Measurements from ENCODE around the gene WEE1. TPM values are rescaled to one million over a fixed set of nuclear protein-coding genes. Genes with fewer than 3 reads are reported as not detected.

WEE1 gene
- total RNA-seq, 1 donor from 2014 or later, result 19.9 TPM

- DNase-seq (ENCODE audit: low read depth in 2 of 2), result no peak
These were observed 6.9 kb upstream of the WEE1 start for GRCh38 chr11:9566561-9567063.

- DNase-seq (ENCODE audit: low read depth in 2 of 2), result no peak
These were observed 6.1 kb upstream of the WEE1 start for GRCh38 chr11:9567401-9567800.

DNA sequence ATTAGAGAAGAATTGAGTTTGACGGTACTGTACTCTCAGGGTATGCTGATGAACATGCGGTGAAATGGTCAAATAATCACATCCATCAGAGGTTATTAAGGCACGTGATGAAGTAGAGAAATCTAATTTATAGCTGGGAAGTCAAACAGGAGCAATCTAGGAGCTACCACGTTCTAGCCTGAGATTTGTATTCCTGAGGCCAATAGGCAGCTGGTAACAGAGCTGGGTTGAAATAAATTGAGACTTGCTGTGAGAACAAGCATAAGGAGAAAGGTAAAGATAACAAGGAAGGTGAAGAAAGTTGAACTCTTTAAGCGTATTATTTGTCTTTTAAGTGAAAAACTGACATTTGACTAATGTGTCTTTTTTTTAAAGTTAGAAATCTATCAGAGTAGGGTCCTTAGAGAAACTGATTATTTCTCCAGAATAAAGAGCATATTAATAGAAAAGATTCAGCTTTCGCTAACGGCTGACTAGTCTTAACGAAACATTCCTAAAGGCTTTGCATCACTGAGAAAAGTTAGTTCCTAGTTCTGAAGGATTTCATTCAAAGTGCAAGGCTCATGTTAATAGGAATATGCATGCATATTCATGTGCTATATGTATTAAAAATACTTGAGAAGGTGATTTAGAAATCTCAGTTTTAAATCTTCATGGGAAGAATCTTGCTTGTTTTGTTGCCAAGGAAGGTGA, 5.2 kb upstream of the WEE1 start:
- no peak for DNase-seq (ENCODE audit: low read depth in 2 of 2)

- peak; percentile 74 to 88 for DNase-seq (ENCODE audit: low read depth in 2 of 2)
These were observed 4.4 kb upstream of the WEE1 start for GRCh38 chr11:9568854-9569587.

DNA sequence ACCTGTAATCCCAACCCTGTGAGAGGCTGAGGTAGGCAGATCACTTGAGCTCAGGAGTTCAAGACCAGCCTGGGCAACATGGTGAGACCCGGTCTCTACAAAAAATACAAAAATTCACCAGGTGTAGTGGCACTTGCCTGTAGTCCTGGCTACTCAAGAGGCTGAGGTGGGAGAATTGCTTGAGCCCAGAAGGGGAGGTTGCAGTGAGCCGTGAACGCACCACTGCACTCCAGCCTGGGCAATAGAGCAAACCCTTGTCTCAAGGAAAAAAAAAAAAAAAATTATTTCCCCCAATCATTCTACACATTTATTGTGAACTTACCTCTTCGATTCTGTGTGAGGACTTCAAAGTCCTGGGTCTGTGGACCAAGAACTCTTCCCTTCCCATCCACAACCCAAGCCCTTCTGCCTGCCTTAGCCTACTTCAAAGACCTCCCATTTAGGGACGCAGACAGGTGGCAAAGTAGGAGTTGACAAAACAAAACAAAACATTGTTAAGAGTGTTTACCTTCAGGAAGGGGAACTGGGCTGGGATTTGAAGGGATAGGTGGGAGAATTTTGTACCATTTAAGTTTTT, 3.8 kb upstream of the WEE1 start:
- DNase-seq (ENCODE audit: low read depth in 2 of 2), result no peak

- DNase-seq (ENCODE audit: low read depth in 2 of 2), result no peak
These were observed 3.0 kb upstream of the WEE1 start for GRCh38 chr11:9570313-9571025.

GRCh38 chr11:9571071-9571762, 2.3 kb upstream of the WEE1 start:
- DNase-seq (ENCODE audit: low read depth in 2 of 2), result no peak

DNA sequence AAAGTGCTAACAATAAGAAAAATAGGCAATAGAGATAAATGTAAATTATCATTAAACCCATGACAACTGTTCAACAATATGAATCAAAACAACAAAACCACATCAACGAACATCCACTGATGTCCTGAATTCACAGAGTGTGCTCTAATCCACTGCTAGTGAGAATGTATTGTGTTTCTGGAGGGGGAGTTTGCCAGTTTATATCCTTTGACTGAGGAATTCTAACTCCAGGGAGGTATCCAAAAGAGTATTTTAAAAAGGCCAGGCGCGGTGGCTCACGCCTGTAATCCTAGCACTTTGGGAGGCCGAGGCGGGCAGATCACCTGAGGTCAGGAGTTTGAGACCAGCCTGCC, 1.7 kb upstream of the WEE1 start:
- no peak for DNase-seq (ENCODE audit: low read depth in 2 of 2)

GRCh38 chr11:9573775-9574621, 528 bp downstream of the WEE1 start:
- peak in 1 of 2 donors; percentile 28 for DNase-seq (ENCODE audit: low read depth in 2 of 2)

DNA sequence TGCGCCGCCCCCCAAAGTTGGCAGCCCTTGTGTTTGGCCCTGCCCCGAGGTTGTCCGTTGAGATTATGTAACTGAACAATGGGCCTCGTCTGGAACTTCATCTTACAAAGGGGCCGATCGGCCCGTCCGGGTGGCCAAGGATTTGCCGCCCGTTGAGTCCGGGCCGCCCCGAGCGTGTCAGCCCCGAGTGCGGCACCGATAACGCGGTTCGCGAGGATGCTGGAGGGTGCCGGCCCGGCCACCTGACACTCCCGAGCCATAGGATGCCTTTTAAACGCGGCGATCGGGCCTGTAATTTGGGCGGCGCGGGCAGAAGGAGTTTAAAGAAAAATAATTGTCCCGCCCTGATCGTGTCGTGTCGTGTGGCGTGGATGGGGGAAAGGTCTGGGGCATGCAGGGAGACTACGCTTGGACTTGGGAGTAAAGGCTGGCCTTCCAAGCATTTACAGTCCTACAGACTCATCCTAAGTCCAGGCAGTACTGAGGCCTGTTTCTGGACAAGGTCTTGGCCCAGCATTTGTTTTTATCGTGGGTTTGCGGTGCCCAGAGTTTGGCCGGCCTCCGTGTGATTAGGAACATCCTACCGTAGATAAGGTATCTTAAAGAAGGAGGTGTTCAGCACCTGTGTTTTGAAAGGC, 1.3 kb downstream of the WEE1 start:
- DNase-seq (ENCODE audit: low read depth in 2 of 2), result peak in 1 of 2 donors; percentile 60

DNA sequence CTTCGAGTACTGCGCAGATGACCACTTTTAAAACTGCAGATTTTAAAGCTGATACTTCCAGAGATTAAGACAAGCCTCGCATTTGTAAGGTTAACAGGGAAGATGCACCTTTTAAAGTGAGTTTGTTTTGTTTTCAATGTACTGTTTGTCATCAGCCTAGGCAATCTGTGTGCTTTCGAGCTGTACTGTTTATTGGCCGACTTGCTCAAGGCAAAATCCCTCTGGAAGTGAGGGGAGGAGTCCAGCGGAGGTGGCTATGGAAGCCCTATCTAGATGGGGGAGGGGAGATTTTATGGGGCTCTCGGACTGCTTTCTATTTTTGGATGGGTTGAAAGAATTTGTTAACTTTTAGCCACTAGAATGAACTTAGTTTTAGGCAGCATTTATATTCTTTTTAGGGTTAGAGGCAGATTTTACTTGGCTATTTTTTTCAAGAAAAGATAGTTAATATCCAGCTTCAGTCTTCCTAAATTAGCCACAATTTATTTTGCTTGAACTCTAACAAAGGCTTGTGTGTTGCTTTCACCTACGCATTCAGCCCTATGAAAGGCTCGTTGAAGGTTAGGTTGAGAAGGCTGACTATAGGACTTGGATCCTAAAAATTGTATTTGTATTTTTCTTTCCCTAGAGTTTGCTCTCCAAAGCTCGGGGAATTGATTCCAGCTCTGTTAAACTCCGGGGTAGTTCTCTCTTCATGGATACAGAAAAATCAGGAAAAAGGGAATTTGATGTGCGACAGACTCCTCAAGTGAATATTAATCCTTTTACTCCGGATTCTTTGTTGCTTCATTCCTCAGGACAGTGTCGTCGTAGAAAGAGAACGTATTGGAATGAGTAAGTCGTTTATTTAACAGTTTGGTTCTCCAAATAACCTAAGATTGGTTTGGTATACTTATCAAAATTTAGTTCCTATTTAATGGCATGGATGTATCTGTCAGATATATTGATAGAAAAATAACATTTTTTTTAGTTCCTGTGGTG, 2.1 kb downstream of the WEE1 start:
- DNase-seq (ENCODE audit: low read depth in 2 of 2), result peak; percentile 72 to 90

DNA sequence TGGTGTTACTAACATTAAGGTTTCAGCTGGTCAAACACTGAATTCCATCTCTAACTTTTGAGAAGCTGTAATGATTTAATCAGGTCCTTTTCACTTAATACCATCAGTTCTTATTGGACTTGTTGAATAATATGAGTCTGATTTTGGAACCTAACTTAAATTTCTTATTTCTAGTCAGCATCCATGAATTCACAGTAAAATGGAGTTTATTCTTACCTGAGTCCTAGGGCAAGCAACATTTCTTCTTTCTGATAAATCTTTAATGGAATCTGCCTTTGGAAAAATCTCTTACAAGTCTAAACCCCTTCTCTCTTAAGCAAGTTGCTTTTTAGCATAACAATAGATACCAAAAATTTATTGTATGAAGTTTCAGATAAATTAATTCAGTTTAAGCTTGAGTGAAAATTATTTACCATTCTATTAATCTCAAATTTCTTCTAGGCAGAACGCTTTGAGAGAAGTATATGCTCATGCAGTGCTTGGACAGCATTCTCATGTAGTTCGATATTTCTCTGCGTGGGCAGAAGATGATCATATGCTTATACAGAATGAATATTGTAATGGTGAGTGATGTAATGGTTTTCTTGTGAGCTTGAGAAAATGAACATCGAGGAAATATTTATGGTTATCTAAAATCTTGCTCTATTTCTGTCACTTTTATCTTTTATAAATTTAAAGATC, 3.4 kb downstream of the WEE1 start:
- DNase-seq (ENCODE audit: low read depth in 2 of 2), result no peak

GRCh38 chr11:9577556-9577955, 4.1 kb downstream of the WEE1 start:
- no peak for DNase-seq (ENCODE audit: low read depth in 2 of 2)

- no peak for DNase-seq (ENCODE audit: low read depth in 2 of 2)
These were observed 7.4 kb downstream of the WEE1 start for GRCh38 chr11:9580894-9581293.

DNA sequence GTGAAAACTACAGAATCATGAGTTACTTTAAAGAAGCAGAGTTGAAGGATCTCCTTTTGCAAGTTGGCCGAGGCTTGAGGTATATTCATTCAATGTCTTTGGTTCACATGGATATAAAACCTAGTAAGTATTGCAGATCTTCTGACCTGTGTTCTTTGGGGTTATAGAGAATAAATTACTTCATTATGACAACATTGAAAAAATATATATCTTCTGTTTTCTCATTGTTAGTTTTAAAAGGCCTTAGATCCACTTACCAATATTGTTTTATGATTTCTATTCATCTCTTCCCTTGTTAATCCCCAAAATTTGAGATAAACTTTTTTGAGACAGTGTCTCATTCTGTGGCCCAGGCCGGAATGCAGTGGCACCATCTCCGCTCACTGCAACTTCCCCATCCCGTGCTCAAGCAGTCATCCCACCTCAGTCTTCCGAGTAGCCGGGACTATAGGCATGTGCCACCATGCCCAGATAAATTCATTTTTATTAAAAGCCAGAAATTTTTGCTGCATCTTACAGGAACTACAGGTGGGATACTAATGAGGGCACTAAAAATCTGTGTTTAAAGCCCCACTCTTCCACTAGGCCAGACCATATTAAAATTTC, 8.2 kb downstream of the WEE1 start:
- no peak for DNase-seq (ENCODE audit: low read depth in 2 of 2)

DNA sequence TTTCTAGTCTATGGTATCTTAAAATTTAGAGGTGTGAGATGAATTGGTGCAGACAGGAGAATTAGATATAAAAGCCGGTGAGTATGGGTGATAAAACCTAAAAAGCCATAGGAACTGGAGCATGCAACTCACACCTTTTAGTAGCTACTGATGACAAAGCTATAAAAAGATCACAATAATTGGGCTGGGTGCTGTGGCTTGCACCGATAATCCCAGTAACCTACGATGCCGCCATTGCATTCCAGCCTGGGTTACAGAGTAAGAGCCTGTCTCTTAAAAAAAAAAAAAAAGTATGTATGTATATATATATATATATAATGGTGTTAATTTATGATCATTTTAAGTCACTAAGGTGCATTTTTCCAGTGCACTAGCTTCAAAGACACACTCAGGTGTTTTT, 17.2 kb downstream of the WEE1 start:
- no peak for DNase-seq (ENCODE audit: low read depth in 2 of 2)

- no peak for DNase-seq (ENCODE audit: low read depth in 2 of 2)
These were observed 21.0 kb downstream of the WEE1 start for GRCh38 chr11:9594267-9595046.

All from dermis microvascular lymphatic vessel endothelial cell (primary cell).